HepG2 (cell line): ENCODE data around the gene MFAP1. TPM values are rescaled to one million over a fixed set of nuclear protein-coding genes. Genes with fewer than 3 reads are reported as not detected.

Source experiments
- ATAC-seq: fragments of 200-7000 bp; cut with Tn5 transposase; 3 replicates; pipeline ENCODE4 v1.9.1; 2020; ENCODE audit warnings: mild to moderate bottlenecking, moderate library complexity
- Bru-seq: library from RNA; stranded (reverse); fragments of 400-500 nt; gene quantifications from one replicate; lab custom pipeline; 2021; lab: Mats Ljungman, UMichigan
- BruChase-seq, 2 experiments: library from RNA; stranded (reverse); fragments of 400-500 nt; gene quantifications; one replicate each; lab custom pipeline; 2021; lab: Mats Ljungman, UMichigan
- BruUV-seq: library from RNA; stranded (reverse); fragments of 400-500 nt; replicated peaks from 2 replicates; lab custom pipeline; 2021; lab: Mats Ljungman, UMichigan
- CTCF ChIA-PET: fragments of 300-600 bp; formaldehyde crosslinking; extraction: SDS; loops from one replicate; lab custom pipeline; 2021; ENCODE audit warnings: low total read pairs, inconsistent platforms, low intra/inter-chr PET ratio; lab: Yijun Ruan, JAX
- POLR2A ChIA-PET: fragments of 350-600 bp; sonication (Branson Sonifier 250); formaldehyde crosslinking; loops from one replicate; lab custom pipeline; 2020; ENCODE audit warnings: antibody characterized with exemption, inconsistent platforms; lab: Yijun Ruan, JAX
- DNase-seq: peaks from one replicate; pipeline ENCODE4 v3.0.0-alpha.2; 2015; ENCODE audit warnings: low spot score
- FAIRE-seq: peaks from 3 replicates; lab custom pipeline; 2011; peaks lifted over from hg19 to GRCh38; lab: Jason Lieb, UNC
- H2AFZ ChIP-seq: one replicate; pipeline ENCODE4 v1.6.1; 2011; ENCODE audit warnings: low read length, inconsistent platforms
- H3K27ac ChIP-seq: fragments of 300-600 bp; 3 replicates; pipeline ENCODE4 v1.8.0; 2011; ENCODE audit warnings: mixed run types, mild to moderate bottlenecking, mixed read lengths, low read length, inconsistent platforms; ENCODE audit not compliant: insufficient read depth; ENCODE audit errors: extremely low read length
- H3K27me3 ChIP-seq, 2 experiments: fragments of 200-600 bp in 1 of 2; 2 replicates in 1 of 2; 3 replicates in 1 of 2; pipeline versions ENCODE4 v1.6.0 to v1.8.0; 2011; ENCODE audit warnings: low read length in 2 of 2, mild to moderate bottlenecking in 2 of 2, moderate library complexity in 2 of 2, inconsistent platforms in 1 of 2; ENCODE audit not compliant: insufficient read depth in 2 of 2, control insufficient read depth in 1 of 2
- H3K36me3 ChIP-seq, 2 experiments: fragments of 200-600 bp in 1 of 2; replicated peaks in 1 of 2; 2 replicates in 1 of 2; 3 replicates in 1 of 2; pipeline versions ENCODE4 v1.5.1 to v1.8.0; 2011; ENCODE audit warnings: low read length in 2 of 2, inconsistent platforms in 1 of 2; ENCODE audit not compliant: insufficient read depth in 2 of 2, control insufficient read depth in 1 of 2
- H3K4me1 ChIP-seq: 2 replicates; pipeline ENCODE4 v1.5.1; 2012; ENCODE audit warnings: low read length, inconsistent platforms; ENCODE audit not compliant: insufficient read depth
- H3K4me2 ChIP-seq: 2 replicates; pipeline ENCODE4 v1.6.0; 2011; ENCODE audit warnings: low read depth, low read length, inconsistent platforms
- H3K4me3 ChIP-seq, 3 experiments: fragments of 200-600 bp in 1 of 3; sonication (generic), shearing (Covaris generic) in 1 of 3; replicated peaks in 1 of 3; 2 replicates each; pipeline ENCODE4 v1.5.1; 2011 to 2016; ENCODE audit warnings: low read length in 3 of 3, inconsistent platforms in 2 of 3, low read depth in 2 of 3, mild to moderate bottlenecking in 2 of 3, control low read depth in 1 of 3, mixed read lengths in 1 of 3; ENCODE audit not compliant: insufficient read depth in 1 of 3
- H3K79me2 ChIP-seq: one replicate; pipeline ENCODE4 v1.6.1; 2011; ENCODE audit warnings: low read length, inconsistent platforms; ENCODE audit not compliant: insufficient read depth
- H3K9ac ChIP-seq: 2 replicates; pipeline ENCODE4 v1.6.0; 2011; ENCODE audit warnings: mild to moderate bottlenecking, low read depth, low read length, inconsistent platforms; ENCODE audit not compliant: insufficient read depth
- H3K9me3 ChIP-seq: 2 replicates; pipeline ENCODE4 v1.5.1; 2012; ENCODE audit warnings: mild to moderate bottlenecking, low read length
- H4K20me1 ChIP-seq: 2 replicates; pipeline ENCODE4 v1.6.0; 2011; ENCODE audit warnings: inconsistent platforms, mild to moderate bottlenecking, low read length, moderate library complexity; ENCODE audit not compliant: insufficient read depth
- BRCA1 ChIP-seq: sonication (generic); formaldehyde crosslinking; IDR thresholded peaks from 2 replicates; pipeline ENCODE4 v1.4.0; 2020; ENCODE audit warnings: missing genetic modification reagents
- ZHX2 ChIP-seq, 2 experiments: sonication (generic) in 1 of 2; formaldehyde crosslinking in 1 of 2; IDR thresholded peaks; 2 replicates each; pipeline versions ENCODE4 v1.6.1 to v1.9.0; 2014 to 2022; ENCODE audit warnings: antibody characterized with exemption in 1 of 2, borderline replicate concordance in 1 of 2, inconsistent platforms in 1 of 2, low read depth in 1 of 2, missing genetic modification reagents in 1 of 2
- ZNF18 ChIP-seq: sonication (generic); formaldehyde crosslinking; IDR thresholded peaks from 2 replicates; pipeline ENCODE4 v1.8.0; 2022; ENCODE audit warnings: mild to moderate bottlenecking, missing genetic modification reagents; ENCODE audit not compliant: insufficient replicate concordance
- ZNF414 ChIP-seq: sonication (generic); formaldehyde crosslinking; IDR thresholded peaks from 2 replicates; pipeline ENCODE4 v1.5.0; 2020; ENCODE audit warnings: missing genetic modification reagents
- WGBS: methylation state at CpG from one replicate; pipeline ENCODE4 v1.1.6; 2017; ENCODE audit warnings: low lambda C conversion rate; 5-methylcytosine and 5-hydroxymethylcytosine counted together
- in situ Hi-C: cut with HindIII; loops from 2 replicates; pipeline ENCODE4 v1.10.0; 2017; ENCODE audit warnings: low pct_unique_long_range_greater_than_20kb; ENCODE audit not compliant: extremely low pct_ligation_motif_present
- intact Hi-C: fragments of 100-400 bp; cut with micrococcal nuclease; formaldehyde crosslinking; loops from one replicate; pipeline ENCODE4 v1.10.0; 2022; ENCODE audit not compliant: unreplicated experiment
- long read RNA-seq, 2 experiments: library from RNA in 1 of 2; library from polyadenylated mRNA in 1 of 2; stranded (forward) in 1 of 2; unstranded in 1 of 2; transcript quantifications; one replicate each; pipeline ENCODE4 v2.0.0, GENCODE V29; 2019 to 2022
- polyA minus RNA-seq, 3 experiments: library from RNA; depleted of rRNA, polyadenylated mRNA; stranded (reverse); fragments of >200 nt; gene quantifications; 2 replicates each; pipeline ENCODE4 v1.2.3, GENCODE V29; 2011; ENCODE audit warnings: low replicate concordance in 1 of 3
- polyA plus RNA-seq, 8 experiments: library from polyadenylated mRNA; depleted of rRNA in 3 of 8; stranded (reverse) in 7 of 8; unstranded in 1 of 8; fragments of >200 nt; fragmentation: Illumina TruSeq in 4 of 8; extraction: Trizol in 4 of 8; gene quantifications; 2 replicates each; pipeline versions ENCODE4 v1.2.1 to v1.2.3, GENCODE V29; 2011 to 2016; ENCODE audit warnings: low read depth in 4 of 8, missing spikeins in 1 of 8, mixed read lengths in 1 of 8; ENCODE audit not compliant: insufficient read depth in 1 of 8
- total RNA-seq, 5 experiments: library from RNA; depleted of rRNA; stranded (reverse); fragments of >200 nt; fragmentation: Illumina TruSeq; extraction: Trizol; gene quantifications; 2 replicates each; pipeline ENCODE4 v1.2.3, GENCODE V29; 2016; ENCODE audit warnings: low read depth in 1 of 5

MFAP1 gene
- total RNA-seq (2016; rRNA removed; fragmentation: Illumina TruSeq; extraction: Trizol): 39.5 and 56.9 TPM in 2 replicates
- 5.1 and 7.1 TPM in 2 replicates for total RNA-seq (2016; cell fraction: cytosol; rRNA removed; fragmentation: Illumina TruSeq; extraction: Trizol; ENCODE audit: low read depth)
- total RNA-seq (2016; cell fraction: insoluble cytoplasmic fraction; rRNA removed; fragmentation: Illumina TruSeq; extraction: Trizol): 41.8 and 58.7 TPM in 2 replicates
- 9.6 and 12.5 TPM in 2 replicates for total RNA-seq (2016; cell fraction: membrane; rRNA removed; fragmentation: Illumina TruSeq; extraction: Trizol)
- total RNA-seq (2016; cell fraction: nucleus; rRNA removed; fragmentation: Illumina TruSeq; extraction: Trizol): 18.3 and 18.4 TPM in 2 replicates
- polyA plus RNA-seq (2011; rRNA removed): 10.8 and 11.8 TPM in 2 replicates
- polyA plus RNA-seq (2011; cell fraction: cytosol; rRNA removed): 9.0 and 13.4 TPM in 2 replicates
- polyA plus RNA-seq (2011; cell fraction: nucleus; rRNA removed): 3.5 and 4.5 TPM in 2 replicates
- 22.2 and 24.6 TPM in 2 replicates for polyA plus RNA-seq (2012)
- polyA plus RNA-seq (2016; cell fraction: cytosol; fragmentation: Illumina TruSeq; extraction: Trizol; ENCODE audit: low read depth): 2.1 and 2.4 TPM in 2 replicates
- 49.0 and 55.0 TPM in 2 replicates for polyA plus RNA-seq (2016; cell fraction: insoluble cytoplasmic fraction; fragmentation: Illumina TruSeq; extraction: Trizol; ENCODE audit: low read depth)
- polyA plus RNA-seq (2016; cell fraction: membrane; fragmentation: Illumina TruSeq; extraction: Trizol; ENCODE audit: low read depth): 3.5 and 4.3 TPM in 2 replicates
- polyA plus RNA-seq (2016; cell fraction: nucleus; fragmentation: Illumina TruSeq; extraction: Trizol; ENCODE audit: insufficient read depth, low read depth): 18.8 and 21.9 TPM in 2 replicates
- polyA minus RNA-seq (2011; rRNA and poly(A)+ RNA removed; ENCODE audit: low replicate concordance): 8.8 and 25.5 TPM in 2 replicates
- 12.1 and 12.8 TPM in 2 replicates for polyA minus RNA-seq (2011; cell fraction: cytosol; rRNA and poly(A)+ RNA removed)
- 9.9 and 13.4 TPM in 2 replicates for polyA minus RNA-seq (2011; cell fraction: nucleus; rRNA and poly(A)+ RNA removed)
- Bru-seq, nascent RNA: percentile 65 among the genes with signal in this experiment
- BruChase-seq, experiment 1, labeled RNA remaining after a 6-hour chase: percentile 72 among the genes with signal in this experiment
- BruChase-seq, experiment 2, labeled RNA remaining after a 2-hour chase: percentile 75 among the genes with signal in this experiment
- long read RNA-seq, experiment 1, transcript MFAP1-201 (9 exons, 2,155 nt): major isoform, 36 of 50 reads
- long read RNA-seq, experiment 1, partial matches to known transcripts: 13 of 50 reads
- long read RNA-seq, experiment 1, other reads (novel, unspliced or antisense): 1 of 50 reads
- long read RNA-seq, experiment 2, transcript MFAP1-201 (9 exons, 2,155 nt): major isoform, 6 of 70 reads
- long read RNA-seq, experiment 2, partial matches to known transcripts: 62 of 70 reads
- long read RNA-seq, experiment 2, other reads (novel, unspliced or antisense): 2 of 70 reads

GRCh38 chr15:43824302-43825246 is at the start of gene MFAP1:
MFAP1 (minus strand) TSS chr15:43824690; CDS start chr15:43824569, 121 bp downstream.
- FAIRE-seq (peak; percentile 99), DNase-seq (peak; percentile 93), ATAC-seq (peak; percentile 94)
- Histone ChIP-seq H3K4me3 (peak within 1 kb of the TSS; percentile 83 to 90 (median 84)), H3K36me3 (no peaks in the 10 kb centered on the region; a peak in 1 of 5 replicates), H3K27ac (peak within 1 kb of the TSS; percentile 82), H3K9me3 (no peaks in the 10 kb centered on the region), H3K27me3 (no peaks in the 10 kb centered on the region; a peak in 1 of 5 replicates), H3K79me2 (peaks cover 43% of the 10 kb centered on the region), H3K4me1 (peaks cover 55% of the 10 kb centered on the region), H2AFZ (peak within 1 kb of the TSS; percentile 94), H4K20me1 (no peaks in the 10 kb centered on the region), H3K9ac (peak within 1 kb of the TSS; percentile 94), H3K4me2 (peak within 1 kb of the TSS; percentile 92)
- BruUV-seq: TSS peak; percentile 92
- ChIA-PET POLR2A (interaction anchor here (0.6 to 4.2 kb wide), 10 partner anchors 9 to 603 kb away, joined by 3 to 30 read pairs (median 5); partner anchors contain the start of genes CTDSPL2, ELL3, HYPK and SERF2), CTCF (no interaction called here)
- intact Hi-C loops (no loop called here), in situ Hi-C loops (no loop called here)
- WGBS: 14% methylated on average over 46 of the region's 46 CpGs
- TF ChIP-seq ZHX2 (IDR thresholded peaks at IDR 0.05; ENCODE audit: low read depth) (peak; percentile 80; the same call in 1 of the 2 replicates), ZHX2 (CRISPR knock-in tag; IDR thresholded peaks at IDR 0.05; ENCODE audit: borderline replicate concordance) (0 out of 2 replicates have a peak, but pooled peaks have one; percentile 63), ZNF414 (CRISPR knock-in tag) (no peak), BRCA1 (CRISPR knock-in tag) (peak; percentile 69; the same call in 1 of the 2 replicates), ZNF18 (CRISPR knock-in tag) (no peak)
